ENCODE results near the gene ZNF771.
A peak's percentile ranks its signal among the peaks of the same experiment; 100 is the strongest.
"Not testable (repeated sequence)": the region's sequence is repeated elsewhere in the genome, so short reads cannot be mapped to it uniquely, and the experiment has no call there.

Gene ZNF771

GRCh38 chr16:30458561-30459394 lies 51.4 kb downstream of the ZNF771 start:
- DNase-seq (ENCODE audit: low read depth in 2 of 2, low spot score in 1 of 2): peak; percentile 54 to 78

GRCh38 chr16:30459456-30459855 lies 52.0 kb downstream of the ZNF771 start:
- DNase-seq (ENCODE audit: low read depth in 2 of 2, low spot score in 1 of 2): no peak

DNA sequence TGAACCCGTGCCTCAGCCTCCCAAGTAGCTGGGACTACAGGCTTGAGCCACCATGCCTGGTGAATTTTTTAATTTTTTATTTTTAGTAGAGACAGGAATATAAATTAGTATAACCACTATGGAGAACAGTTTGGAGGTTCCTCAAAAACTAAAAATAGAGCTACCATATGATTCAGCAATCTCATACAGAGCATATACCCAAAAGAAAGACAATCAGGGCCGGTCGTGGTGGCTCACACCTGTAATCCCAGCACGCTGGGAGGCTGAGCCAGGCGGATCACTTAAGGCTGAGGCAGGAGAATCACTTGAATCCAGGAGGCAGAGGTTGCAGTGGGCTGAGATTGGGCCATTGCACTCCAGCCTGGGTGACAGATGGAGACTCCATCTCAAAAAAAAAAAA lies 54.0 kb downstream of the ZNF771 start:
- not testable (repeated sequence) for DNase-seq (ENCODE audit: low read depth in 2 of 2, low spot score in 1 of 2)

DNA sequence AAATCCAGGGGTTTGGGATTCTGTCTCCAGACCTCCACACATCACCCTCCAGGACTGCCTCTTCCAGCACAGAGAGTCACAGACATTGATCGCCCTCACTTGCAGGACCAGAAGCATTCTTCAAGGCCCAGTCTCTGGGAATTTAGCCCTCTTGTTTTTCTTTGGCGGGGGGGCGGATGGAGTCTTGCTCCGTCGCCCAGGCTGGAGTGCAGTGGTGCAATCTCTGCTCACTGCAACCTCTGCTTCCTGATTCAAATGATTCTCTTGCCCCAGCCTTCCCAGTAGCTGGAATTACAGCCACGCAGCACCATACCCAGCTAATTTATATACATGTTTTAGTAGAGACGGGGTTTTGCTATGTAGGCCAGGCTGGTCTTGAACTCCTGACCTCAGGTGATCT lies 56.7 kb downstream of the ZNF771 start:
- no peak for DNase-seq (ENCODE audit: low read depth in 2 of 2, low spot score in 1 of 2)

All from stimulated activated CD8-positive, alpha-beta memory T cell treated with anti-CD3 and anti-CD28 coated beads, Interleukin-4, amount 100 ng/mL, for 4 hours (primary cell).